ENCODE results near the gene PPM1L.

The PPM1L gene

DNA sequence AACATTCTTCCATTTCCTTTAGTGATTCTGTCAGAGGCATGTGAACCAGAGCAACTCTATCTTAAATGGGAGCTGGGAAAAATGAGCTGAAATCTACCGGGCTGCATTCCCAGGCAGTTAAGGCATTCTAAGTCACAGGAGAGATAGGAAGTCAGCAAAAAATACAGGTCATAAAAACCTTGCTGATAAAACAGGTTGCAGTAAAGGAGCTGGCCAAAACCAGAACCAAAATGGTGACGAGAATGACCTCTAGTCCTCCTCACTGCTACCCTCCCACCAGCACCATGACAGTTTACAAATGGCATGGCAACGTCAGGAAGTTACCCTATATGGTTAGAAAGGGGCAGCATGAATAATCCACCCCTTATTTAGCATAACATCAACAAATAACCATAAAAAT lies 282.7 kb downstream of the PPM1L start:
- Histone ChIP-seq H3K27me3 (ENCODE audit: control insufficient read depth in 1 of 2, insufficient read depth in 2 of 2, low read length in 2 of 2) (no peaks in the 10 kb centered on the region), H3K36me3 (ENCODE audit: control insufficient read depth in 1 of 2, insufficient read depth in 2 of 2, low read length in 2 of 2) (no peaks in the 10 kb centered on the region), H3K4me1 (ENCODE audit: control insufficient read depth in 1 of 2, insufficient read depth in 2 of 2, low read length in 2 of 2) (no peaks in the 10 kb centered on the region), H3K9ac (ENCODE audit: low read depth in 1 of 2, low read length in 2 of 2) (no peak overlapping the region), H3K9me3 (ENCODE audit: control insufficient read depth in 1 of 2, low read length in 2 of 2) (no peaks in the 10 kb centered on the region), H3K4me3 (ENCODE audit: low read depth in 1 of 2, low read length in 2 of 2) (no peak overlapping the region), H3K27ac (ENCODE audit: low read depth, low read length) (no peak overlapping the region)

DNA sequence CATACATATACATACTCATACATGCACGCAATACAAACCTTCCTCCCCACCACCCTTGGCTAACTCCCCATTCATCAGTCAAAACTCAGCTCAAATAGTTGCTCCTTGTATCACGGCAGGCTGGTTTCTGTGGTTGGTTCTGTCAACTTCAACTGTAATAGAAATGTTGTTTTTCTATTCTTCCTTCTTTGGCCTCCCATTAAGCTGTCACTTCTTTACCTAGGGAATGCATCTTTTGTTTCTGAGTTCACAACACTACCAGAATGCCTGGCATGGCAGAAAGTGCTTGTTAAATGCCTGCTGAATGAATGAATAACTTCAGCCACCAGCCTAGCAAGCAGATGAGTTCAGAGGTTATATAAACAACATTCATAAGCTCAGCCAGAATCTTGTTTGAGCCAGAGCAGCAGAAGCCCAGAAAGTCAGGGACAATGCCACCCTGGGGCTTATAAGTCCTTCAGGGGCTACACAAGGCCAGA lies 286.0 kb downstream of the PPM1L start:
- no peak overlapping the region for H3K27ac ChIP-seq (ENCODE audit: low read depth, low read length)
- H3K4me3 ChIP-seq (ENCODE audit: low read depth in 1 of 2, low read length in 2 of 2): no peak overlapping the region
- no peaks in the 10 kb centered on the region for H3K9me3 ChIP-seq (ENCODE audit: control insufficient read depth in 1 of 2, low read length in 2 of 2)
- H3K27me3 ChIP-seq (ENCODE audit: control insufficient read depth in 1 of 2, insufficient read depth in 2 of 2, low read length in 2 of 2): no peaks in the 10 kb centered on the region
- no peaks in the 10 kb centered on the region for H3K36me3 ChIP-seq (ENCODE audit: control insufficient read depth in 1 of 2, insufficient read depth in 2 of 2, low read length in 2 of 2)
- no peaks in the 10 kb centered on the region for H3K4me1 ChIP-seq (ENCODE audit: control insufficient read depth in 1 of 2, insufficient read depth in 2 of 2, low read length in 2 of 2)
- H3K9ac ChIP-seq (ENCODE audit: low read depth in 1 of 2, low read length in 2 of 2): no peak overlapping the region

DNA sequence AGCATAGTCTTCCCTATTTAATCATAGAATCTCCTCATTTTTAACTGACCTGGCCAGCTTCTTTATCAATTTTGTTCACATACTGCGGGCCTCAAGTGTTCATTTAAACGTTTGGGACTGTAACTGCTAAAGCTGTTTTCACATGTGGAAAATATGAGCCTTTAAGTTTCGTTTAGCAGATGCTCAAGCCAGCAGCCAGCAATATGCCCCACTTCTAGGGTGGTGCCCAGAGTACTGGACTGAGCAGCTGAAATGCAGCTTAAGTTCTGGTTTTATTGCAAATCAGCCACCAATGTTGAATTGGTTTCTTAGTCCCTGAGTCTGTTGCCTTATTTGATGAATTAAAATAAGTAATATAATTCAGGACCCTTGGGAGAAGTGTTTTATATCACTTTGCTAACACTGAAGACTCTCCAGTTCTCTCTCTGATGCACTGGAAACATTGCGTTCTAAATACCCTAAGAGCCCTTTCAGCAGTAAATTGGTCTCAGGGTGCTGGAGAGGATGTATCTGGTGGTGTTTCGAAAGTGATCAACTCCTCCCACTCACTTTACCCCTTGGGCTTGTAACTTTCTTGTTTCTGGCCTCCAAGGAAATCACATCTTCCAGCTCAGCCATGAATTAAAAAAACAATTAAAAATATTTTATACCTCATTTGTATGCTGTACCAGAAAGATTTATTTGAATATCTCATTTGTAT lies 287.5 kb downstream of the PPM1L start:
- no peak overlapping the region for H3K4me3 ChIP-seq (ENCODE audit: low read depth in 1 of 2, low read length in 2 of 2)
- no peak overlapping the region for H3K27ac ChIP-seq (ENCODE audit: low read depth, low read length)
- H3K27me3 ChIP-seq (ENCODE audit: control insufficient read depth in 1 of 2, insufficient read depth in 2 of 2, low read length in 2 of 2): no peaks in the 10 kb centered on the region
- no peak overlapping the region for H3K9ac ChIP-seq (ENCODE audit: low read depth in 1 of 2, low read length in 2 of 2)
- no peaks in the 10 kb centered on the region for H3K36me3 ChIP-seq (ENCODE audit: control insufficient read depth in 1 of 2, insufficient read depth in 2 of 2, low read length in 2 of 2)
- H3K9me3 ChIP-seq (ENCODE audit: control insufficient read depth in 1 of 2, low read length in 2 of 2): no peaks in the 10 kb centered on the region
- H3K4me1 ChIP-seq (ENCODE audit: control insufficient read depth in 1 of 2, insufficient read depth in 2 of 2, low read length in 2 of 2): no peaks in the 10 kb centered on the region

DNA sequence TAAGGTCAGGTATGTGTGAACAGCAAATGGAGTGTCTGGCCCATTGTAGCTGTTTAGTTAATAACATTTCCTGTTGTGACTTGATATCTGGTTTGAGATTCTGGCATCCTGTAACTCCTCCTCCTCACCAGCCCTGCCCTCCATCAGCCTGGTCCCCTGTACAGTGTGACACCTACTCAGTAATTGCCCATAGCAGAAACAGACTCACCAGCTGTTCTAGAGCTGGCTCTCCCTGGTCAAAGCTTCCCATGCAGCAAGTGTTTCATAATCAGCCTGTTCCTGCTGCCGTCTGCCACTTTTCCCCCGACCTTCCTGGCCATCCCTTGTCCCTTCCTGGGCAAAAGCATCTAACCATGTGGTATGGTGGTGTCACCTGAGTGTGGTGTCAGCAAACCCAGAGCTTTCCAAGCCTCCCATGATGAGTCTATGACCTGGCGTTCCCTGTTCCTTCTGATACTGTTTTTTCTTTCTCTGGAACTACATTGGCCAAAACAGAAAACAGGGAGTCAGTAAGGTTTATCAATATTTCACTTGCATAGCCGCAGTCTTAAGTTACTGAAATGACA lies 293.7 kb downstream of the PPM1L start:
- Histone ChIP-seq H3K4me3 (ENCODE audit: low read depth in 1 of 2, low read length in 2 of 2) (no peak overlapping the region), H3K9ac (ENCODE audit: low read depth in 1 of 2, low read length in 2 of 2) (no peak overlapping the region), H3K36me3 (ENCODE audit: control insufficient read depth in 1 of 2, insufficient read depth in 2 of 2, low read length in 2 of 2) (no peaks in the 10 kb centered on the region), H3K9me3 (ENCODE audit: control insufficient read depth in 1 of 2, low read length in 2 of 2) (no peaks in the 10 kb centered on the region), H3K4me1 (ENCODE audit: control insufficient read depth in 1 of 2, insufficient read depth in 2 of 2, low read length in 2 of 2) (no peaks in the 10 kb centered on the region), H3K27me3 (ENCODE audit: control insufficient read depth in 1 of 2, insufficient read depth in 2 of 2, low read length in 2 of 2) (no peaks in the 10 kb centered on the region), H3K27ac (ENCODE audit: low read depth, low read length) (no peak overlapping the region)

DNA sequence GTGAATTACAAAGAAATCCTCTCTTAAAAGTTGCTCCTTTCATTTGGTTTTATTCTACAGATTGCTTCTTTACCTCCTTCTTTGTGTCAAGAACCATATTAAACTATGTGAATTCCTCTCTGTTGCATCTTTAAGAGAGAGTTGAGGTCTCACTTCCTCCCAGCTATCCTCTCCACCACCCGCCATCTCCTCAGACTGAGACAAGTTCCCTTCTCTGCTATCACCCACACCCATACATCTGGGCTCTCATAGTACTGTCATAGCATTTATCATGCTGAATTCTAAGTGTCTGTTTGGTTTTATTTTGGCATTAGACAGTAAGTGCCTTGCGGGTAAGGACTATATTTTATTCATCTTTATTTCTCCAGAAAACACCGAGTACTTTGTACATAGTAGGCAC lies 294.9 kb downstream of the PPM1L start:
- no peak overlapping the region for H3K4me3 ChIP-seq (ENCODE audit: low read depth in 1 of 2, low read length in 2 of 2)
- H3K9me3 ChIP-seq (ENCODE audit: control insufficient read depth in 1 of 2, low read length in 2 of 2): no peaks in the 10 kb centered on the region
- no peaks in the 10 kb centered on the region for H3K4me1 ChIP-seq (ENCODE audit: control insufficient read depth in 1 of 2, insufficient read depth in 2 of 2, low read length in 2 of 2)
- no peaks in the 10 kb centered on the region for H3K36me3 ChIP-seq (ENCODE audit: control insufficient read depth in 1 of 2, insufficient read depth in 2 of 2, low read length in 2 of 2)
- no peak overlapping the region for H3K9ac ChIP-seq (ENCODE audit: low read depth in 1 of 2, low read length in 2 of 2)
- H3K27me3 ChIP-seq (ENCODE audit: control insufficient read depth in 1 of 2, insufficient read depth in 2 of 2, low read length in 2 of 2): no peaks in the 10 kb centered on the region
- no peak overlapping the region for H3K27ac ChIP-seq (ENCODE audit: low read depth, low read length)

DNA sequence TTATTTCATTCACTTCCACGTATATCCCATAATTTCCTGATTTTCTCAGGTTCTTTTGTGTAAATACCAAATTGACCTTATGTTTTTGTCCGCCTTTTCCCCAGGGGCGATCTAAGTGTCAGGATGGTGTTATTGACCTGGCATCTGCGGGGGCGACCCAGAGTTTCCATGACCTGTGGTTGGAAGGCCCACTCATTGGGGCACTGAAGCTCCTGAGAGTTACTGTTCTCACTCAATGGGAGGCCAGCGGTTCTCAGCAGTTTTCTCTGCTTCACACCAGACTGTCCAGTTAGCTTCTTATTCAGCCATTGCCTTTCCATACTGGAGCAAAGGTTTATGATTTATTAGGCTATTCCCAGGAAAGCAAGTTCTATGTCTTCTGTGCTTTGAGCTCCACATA lies 295.8 kb downstream of the PPM1L start:
- Histone ChIP-seq H3K9me3 (ENCODE audit: control insufficient read depth in 1 of 2, low read length in 2 of 2) (no peaks in the 10 kb centered on the region), H3K27me3 (ENCODE audit: control insufficient read depth in 1 of 2, insufficient read depth in 2 of 2, low read length in 2 of 2) (no peaks in the 10 kb centered on the region), H3K36me3 (ENCODE audit: control insufficient read depth in 1 of 2, insufficient read depth in 2 of 2, low read length in 2 of 2) (no peaks in the 10 kb centered on the region), H3K9ac (ENCODE audit: low read depth in 1 of 2, low read length in 2 of 2) (no peak overlapping the region), H3K4me3 (ENCODE audit: low read depth in 1 of 2, low read length in 2 of 2) (no peak overlapping the region), H3K4me1 (ENCODE audit: control insufficient read depth in 1 of 2, insufficient read depth in 2 of 2, low read length in 2 of 2) (no peaks in the 10 kb centered on the region), H3K27ac (ENCODE audit: low read depth, low read length) (no peak overlapping the region)

DNA sequence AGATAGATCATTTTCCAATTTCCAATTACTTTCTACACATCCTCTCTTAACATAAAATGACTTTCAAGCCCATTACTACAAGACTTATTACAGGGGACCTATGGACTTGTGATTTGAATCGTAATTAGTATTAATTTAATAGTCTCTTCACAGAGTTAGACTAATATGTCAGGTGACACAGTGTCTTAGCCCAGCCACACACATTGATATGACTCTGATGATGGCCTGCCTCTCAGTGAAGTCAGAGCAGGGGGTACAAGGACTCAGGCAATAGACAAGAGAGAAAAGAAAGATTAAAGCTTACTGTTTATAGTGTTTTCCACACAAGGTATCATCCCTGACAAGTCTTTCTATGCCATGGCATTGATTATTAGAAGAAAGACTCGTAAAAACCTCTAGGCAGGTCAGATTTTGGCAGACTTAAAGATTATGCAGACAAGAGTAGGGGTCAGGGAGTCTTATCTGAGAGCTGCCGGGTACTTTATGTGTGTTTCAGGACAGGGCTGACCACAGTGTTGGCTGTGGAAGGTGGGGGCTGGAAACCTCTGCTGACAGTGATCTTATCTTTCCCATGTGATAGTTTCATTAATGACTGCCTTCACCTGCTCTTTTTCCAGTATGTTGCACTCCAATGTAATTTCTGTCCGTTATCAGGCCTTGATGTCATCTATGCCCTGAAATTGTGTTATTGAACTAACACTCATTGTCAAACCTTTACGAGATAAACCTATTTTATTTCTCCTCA lies 299.0 kb downstream of the PPM1L start:
- Histone ChIP-seq H3K36me3 (ENCODE audit: control insufficient read depth in 1 of 2, insufficient read depth in 2 of 2, low read length in 2 of 2) (no peaks in the 10 kb centered on the region), H3K4me3 (ENCODE audit: low read depth in 1 of 2, low read length in 2 of 2) (no peak overlapping the region), H3K9me3 (ENCODE audit: control insufficient read depth in 1 of 2, low read length in 2 of 2) (no peaks in the 10 kb centered on the region), H3K4me1 (ENCODE audit: control insufficient read depth in 1 of 2, insufficient read depth in 2 of 2, low read length in 2 of 2) (no peaks in the 10 kb centered on the region), H3K27ac (ENCODE audit: low read depth, low read length) (no peak overlapping the region), H3K27me3 (ENCODE audit: control insufficient read depth in 1 of 2, insufficient read depth in 2 of 2, low read length in 2 of 2) (no peaks in the 10 kb centered on the region), H3K9ac (ENCODE audit: low read depth in 1 of 2, low read length in 2 of 2) (no peak overlapping the region)

DNA sequence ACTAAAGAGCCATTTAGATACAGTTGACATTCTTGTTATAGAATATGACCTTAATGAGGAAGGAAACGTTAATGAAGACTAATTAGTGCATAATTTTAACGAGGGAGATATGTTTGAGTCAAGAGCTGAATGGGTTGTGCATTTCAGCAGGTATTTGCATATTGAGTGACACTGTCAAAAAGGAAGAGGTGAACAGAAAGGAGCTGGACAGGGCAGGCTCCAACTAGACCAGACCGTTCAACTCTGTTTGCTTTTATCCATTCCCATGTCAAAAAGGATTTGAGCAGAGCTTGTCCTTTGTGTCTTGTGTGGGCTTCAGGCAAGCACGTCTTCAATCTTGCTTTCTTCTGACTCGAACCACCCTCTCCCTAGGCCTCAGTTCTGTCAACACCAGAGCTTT lies 308.4 kb downstream of the PPM1L start:
- Histone ChIP-seq H3K4me3 (ENCODE audit: low read depth in 1 of 2, low read length in 2 of 2) (no peak overlapping the region), H3K27me3 (ENCODE audit: control insufficient read depth in 1 of 2, insufficient read depth in 2 of 2, low read length in 2 of 2) (no peaks in the 10 kb centered on the region), H3K36me3 (ENCODE audit: control insufficient read depth in 1 of 2, insufficient read depth in 2 of 2, low read length in 2 of 2) (no peaks in the 10 kb centered on the region), H3K9me3 (ENCODE audit: control insufficient read depth in 1 of 2, low read length in 2 of 2) (no peaks in the 10 kb centered on the region), H3K4me1 (ENCODE audit: control insufficient read depth in 1 of 2, insufficient read depth in 2 of 2, low read length in 2 of 2) (no peaks in the 10 kb centered on the region), H3K9ac (ENCODE audit: low read depth in 1 of 2, low read length in 2 of 2) (no peak overlapping the region), H3K27ac (ENCODE audit: low read depth, low read length) (no peak overlapping the region)

DNA sequence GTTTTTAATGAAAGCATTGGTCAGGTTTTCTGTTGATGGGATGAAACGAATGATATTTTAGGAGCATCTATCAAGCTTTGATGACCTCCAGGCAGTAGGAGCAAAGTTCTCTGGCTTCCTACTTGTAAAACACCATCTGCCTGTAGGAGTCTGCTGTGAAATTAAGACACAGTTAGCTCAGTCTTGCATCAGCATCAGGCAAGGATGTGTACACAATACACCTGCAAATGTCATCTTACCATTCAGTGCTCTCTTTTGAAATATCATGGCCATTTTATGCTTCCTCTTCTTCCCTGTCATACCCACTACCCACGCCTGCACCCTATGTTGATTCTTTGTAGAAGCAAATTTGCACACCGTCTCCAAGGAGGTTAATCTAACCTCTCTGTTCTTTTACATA lies 310.9 kb downstream of the PPM1L start:
- H3K9me3 ChIP-seq (ENCODE audit: control insufficient read depth in 1 of 2, low read length in 2 of 2): no peaks in the 10 kb centered on the region
- H3K4me1 ChIP-seq (ENCODE audit: control insufficient read depth in 1 of 2, insufficient read depth in 2 of 2, low read length in 2 of 2): no peaks in the 10 kb centered on the region
- H3K36me3 ChIP-seq (ENCODE audit: control insufficient read depth in 1 of 2, insufficient read depth in 2 of 2, low read length in 2 of 2): no peaks in the 10 kb centered on the region
- H3K27me3 ChIP-seq (ENCODE audit: control insufficient read depth in 1 of 2, insufficient read depth in 2 of 2, low read length in 2 of 2): no peaks in the 10 kb centered on the region
- H3K4me3 ChIP-seq (ENCODE audit: low read depth in 1 of 2, low read length in 2 of 2): no peak overlapping the region
- H3K9ac ChIP-seq (ENCODE audit: low read depth in 1 of 2, low read length in 2 of 2): no peak overlapping the region
- no peak overlapping the region for H3K27ac ChIP-seq (ENCODE audit: low read depth, low read length)

DNA sequence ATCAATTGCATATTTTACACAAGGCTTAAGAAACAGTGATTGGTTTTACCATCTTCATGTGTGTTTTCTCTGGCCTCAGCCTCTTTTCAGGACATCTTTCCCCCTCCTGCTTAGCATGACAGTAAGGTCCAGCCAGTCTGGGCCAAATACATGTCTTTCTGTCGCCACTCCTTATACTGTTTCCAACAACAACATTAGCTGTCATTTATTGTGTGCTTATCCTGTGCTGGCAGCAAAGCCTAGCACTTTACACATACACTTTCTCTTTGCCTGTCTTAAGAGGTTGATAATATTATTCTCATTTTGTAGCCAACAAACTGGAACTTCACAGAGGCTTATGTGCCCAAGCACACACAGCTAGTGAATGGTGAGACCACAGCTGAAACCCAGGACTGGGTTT lies 311.3 kb downstream of the PPM1L start:
- Histone ChIP-seq H3K9me3 (ENCODE audit: control insufficient read depth in 1 of 2, low read length in 2 of 2) (no peaks in the 10 kb centered on the region), H3K9ac (ENCODE audit: low read depth in 1 of 2, low read length in 2 of 2) (no peak overlapping the region), H3K4me1 (ENCODE audit: control insufficient read depth in 1 of 2, insufficient read depth in 2 of 2, low read length in 2 of 2) (no peaks in the 10 kb centered on the region), H3K27ac (ENCODE audit: low read depth, low read length) (no peak overlapping the region), H3K4me3 (ENCODE audit: low read depth in 1 of 2, low read length in 2 of 2) (no peak overlapping the region), H3K36me3 (ENCODE audit: control insufficient read depth in 1 of 2, insufficient read depth in 2 of 2, low read length in 2 of 2) (no peaks in the 10 kb centered on the region), H3K27me3 (ENCODE audit: control insufficient read depth in 1 of 2, insufficient read depth in 2 of 2, low read length in 2 of 2) (no peaks in the 10 kb centered on the region)
